ENCODE results near the gene MSI2. TPM values are rescaled to one million over a fixed set of nuclear protein-coding genes. Genes with fewer than 3 reads are reported as not detected.

The MSI2 gene
- 68.5 and 75.5 TPM in 2 replicates for total RNA-seq
- long read RNA-seq, full-length matches to known transcripts, result 2 of 44 reads
- long read RNA-seq, partial matches to known transcripts, result 31 of 44 reads
- long read RNA-seq, other reads (novel, unspliced or antisense), result 11 of 44 reads

GRCh38 chr17:57255776-57256681 lies at the start of gene MSI2:
TSS of gene MSI2 (plus strand) at chr17:57256523. CDS start at chr17:57256743, 220 bp downstream.
- Mint-ChIP-seq H3K4me1 (ENCODE audit: unreplicated experiment) (peaks cover 27% of the 10 kb centered on the region), H3K9me3 (ENCODE audit: unreplicated experiment) (peaks cover 6% of the 10 kb centered on the region), H3K27me3 (ENCODE audit: unreplicated experiment) (peaks cover 3% of the 10 kb centered on the region), H3K27ac (ENCODE audit: unreplicated experiment) (peak within 1 kb of the TSS; percentile 87), H3K4me3 (ENCODE audit: unreplicated experiment) (peak within 1 kb of the TSS; percentile 88), H3K36me3 (ENCODE audit: unreplicated experiment) (peaks cover 5% of the 10 kb centered on the region)
- DNase-seq (ENCODE audit: extremely low spot score, unreplicated experiment), result peak; percentile 92
- no peak for TF ChIP-seq CTCF (IDR thresholded peaks at IDR 0.05)

GRCh38 chr17:57206928-57207327 lies 49.4 kb upstream of the MSI2 start:
- Mint-ChIP-seq H3K4me3 (ENCODE audit: unreplicated experiment) (no peak overlapping the region), H3K9me3 (ENCODE audit: unreplicated experiment) (peaks cover 16% of the 10 kb centered on the region), H3K36me3 (ENCODE audit: unreplicated experiment) (no peaks in the 10 kb centered on the region), H3K27ac (ENCODE audit: unreplicated experiment) (no peak overlapping the region), H3K4me1 (ENCODE audit: unreplicated experiment) (peaks cover 14% of the 10 kb centered on the region), H3K27me3 (ENCODE audit: unreplicated experiment) (peaks cover 9% of the 10 kb centered on the region)
- DNase-seq (ENCODE audit: extremely low spot score, unreplicated experiment), result no peak
- no peak for TF ChIP-seq CTCF (IDR thresholded peaks at IDR 0.05)

- H3K9me3 Mint-ChIP-seq (ENCODE audit: unreplicated experiment), result peaks cover 16% of the 10 kb centered on the region
- peaks cover 9% of the 10 kb centered on the region for H3K27me3 Mint-ChIP-seq (ENCODE audit: unreplicated experiment)
- H3K36me3 Mint-ChIP-seq (ENCODE audit: unreplicated experiment), result no peaks in the 10 kb centered on the region
- peaks cover 15% of the 10 kb centered on the region for H3K4me1 Mint-ChIP-seq (ENCODE audit: unreplicated experiment)
- DNase-seq (ENCODE audit: extremely low spot score, unreplicated experiment), result no peak
- H3K27ac Mint-ChIP-seq (ENCODE audit: unreplicated experiment), result no peak overlapping the region
- no peak for TF ChIP-seq CTCF (IDR thresholded peaks at IDR 0.05)
- no peak overlapping the region for H3K4me3 Mint-ChIP-seq (ENCODE audit: unreplicated experiment)
These were observed 48.9 kb upstream of the MSI2 start for GRCh38 chr17:57207396-57207795.

GRCh38 chr17:57210224-57210553 lies 46.1 kb upstream of the MSI2 start:
- Mint-ChIP-seq H3K4me1 (ENCODE audit: unreplicated experiment) (peaks cover 15% of the 10 kb centered on the region), H3K27ac (ENCODE audit: unreplicated experiment) (no peak overlapping the region), H3K36me3 (ENCODE audit: unreplicated experiment) (no peaks in the 10 kb centered on the region), H3K27me3 (ENCODE audit: unreplicated experiment) (peaks cover 9% of the 10 kb centered on the region), H3K4me3 (ENCODE audit: unreplicated experiment) (no peak overlapping the region), H3K9me3 (ENCODE audit: unreplicated experiment) (peaks cover 16% of the 10 kb centered on the region)
- no peak for TF ChIP-seq CTCF (IDR thresholded peaks at IDR 0.05)
- DNase-seq (ENCODE audit: extremely low spot score, unreplicated experiment), result no peak

- DNase-seq (ENCODE audit: extremely low spot score, unreplicated experiment), result no peak
- peaks cover 13% of the 10 kb centered on the region for H3K27me3 Mint-ChIP-seq (ENCODE audit: unreplicated experiment)
- no peak overlapping the region for H3K27ac Mint-ChIP-seq (ENCODE audit: unreplicated experiment)
- no peak for TF ChIP-seq CTCF (IDR thresholded peaks at IDR 0.05)
- peaks cover 16% of the 10 kb centered on the region for H3K9me3 Mint-ChIP-seq (ENCODE audit: unreplicated experiment)
- H3K4me1 Mint-ChIP-seq (ENCODE audit: unreplicated experiment), result peaks cover 21% of the 10 kb centered on the region
- no peak overlapping the region for H3K4me3 Mint-ChIP-seq (ENCODE audit: unreplicated experiment)
- no peaks in the 10 kb centered on the region for H3K36me3 Mint-ChIP-seq (ENCODE audit: unreplicated experiment)
These were observed 45.3 kb upstream of the MSI2 start for GRCh38 chr17:57210972-57211411.

Measured in osteocyte (in vitro differentiated cells).